ENCODE measurements around the gene ZC3H8.
A peak's percentile ranks its signal among the peaks of the same experiment; 100 is the strongest.
"Not testable (repeated sequence)": the region's sequence is repeated elsewhere in the genome, so short reads cannot be mapped to it uniquely, and the experiment has no call there.

The ZC3H8 gene

DNA sequence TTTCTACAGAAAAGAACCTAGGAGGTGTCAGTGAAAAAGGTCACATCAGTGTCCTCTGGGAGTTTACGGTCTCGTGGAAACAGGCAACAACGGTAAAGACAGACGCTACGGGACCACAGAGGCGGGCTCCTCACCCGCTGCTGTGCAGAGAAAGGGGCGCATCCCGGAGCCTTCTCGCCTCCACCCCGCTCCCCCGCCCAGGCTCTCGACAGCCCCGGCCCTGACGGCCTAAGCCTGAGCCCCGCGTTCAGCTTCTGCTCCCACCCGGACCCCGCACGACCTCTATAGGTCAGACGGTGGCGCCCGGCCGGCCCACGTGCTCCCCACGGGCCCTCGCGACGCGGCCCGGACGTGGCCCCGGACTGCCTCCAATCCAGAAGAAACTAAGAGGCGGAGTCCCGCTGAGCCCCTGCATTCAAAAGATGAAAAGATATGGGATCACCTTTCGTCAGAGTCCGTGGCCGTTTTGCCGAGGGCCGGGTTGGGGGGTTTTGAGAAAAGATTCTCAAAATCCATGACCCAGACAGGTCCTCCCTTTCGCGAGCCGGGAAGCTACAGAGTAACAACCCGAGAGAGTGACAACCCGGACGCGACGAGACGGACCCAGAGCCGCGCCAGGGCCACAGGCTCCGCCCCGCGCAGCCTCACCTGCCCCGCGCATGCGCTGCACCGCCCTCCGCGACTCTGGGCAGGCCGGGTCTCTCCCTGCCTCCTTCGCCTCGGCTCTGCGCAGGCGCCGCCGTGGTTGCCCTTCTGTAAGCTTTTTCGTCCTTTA is at the start of gene ZC3H8:
Gene ZC3H8 (minus strand): TSS at position 577 of the 775 bp plus-strand sequence. CDS start 61 bp downstream, at position 516.
- H3K4me1 ChIP-seq = peaks cover 18% of the 10 kb centered on the region
- H3K36me3 ChIP-seq (replicated peaks) = peaks cover 5% of the 10 kb centered on the region
- no peaks in the 10 kb centered on the region for H3K27me3 ChIP-seq (ENCODE audit: low read depth)
- H3K9me3 ChIP-seq = no peaks in the 10 kb centered on the region
- peak; percentile 88 to 95 for DNase-seq (ENCODE audit: low spot score in 2 of 2)
- H3K4me3 ChIP-seq = peak within 1 kb of the TSS; percentile 65
- in situ Hi-C loops (cut with MboI; ENCODE audit: low sequenced_read_pairs) = loop anchor here (25.0 kb wide), 1 partner anchor 367 kb away; the partner anchor contains the start of genes ANAPC1 and MERTK

DNA sequence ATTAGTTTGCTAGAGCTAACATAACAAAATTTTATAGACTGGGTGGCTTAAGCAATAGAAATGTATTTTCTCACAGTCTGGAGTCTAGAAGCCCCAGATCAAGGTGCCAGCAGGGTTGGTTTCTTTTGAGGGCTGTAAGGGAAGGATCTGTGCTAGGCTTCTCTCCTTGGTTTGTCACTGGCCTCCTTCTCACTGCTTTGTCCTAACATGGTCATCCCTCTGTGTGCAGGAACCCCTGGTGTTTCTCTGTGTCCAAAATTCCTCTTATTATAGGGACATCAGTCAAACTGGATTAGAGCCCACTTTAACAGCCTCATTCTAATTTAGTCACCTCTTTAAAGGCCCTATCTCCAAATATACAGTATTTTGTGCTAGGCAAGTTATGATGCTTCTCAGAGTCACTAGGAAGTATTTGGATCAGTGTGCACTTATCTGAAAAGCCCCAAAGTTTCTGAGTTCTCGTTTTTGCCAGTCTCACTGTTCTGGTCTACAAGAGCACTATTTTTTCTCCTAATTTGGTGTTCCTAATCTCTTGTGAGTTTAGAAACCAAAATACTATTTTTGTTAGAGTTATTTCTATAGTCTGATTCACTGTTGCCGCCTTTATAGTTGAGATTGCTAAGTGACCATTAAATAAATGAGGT is 49.6 kb upstream of the ZC3H8 start:
- no peaks in the 10 kb centered on the region for H3K4me1 ChIP-seq
- DNase-seq (ENCODE audit: low spot score in 2 of 2) = no peak
- in situ Hi-C loops (cut with MboI; ENCODE audit: low sequenced_read_pairs) = no loop called here
- no peak overlapping the region for H3K4me3 ChIP-seq
- H3K9me3 ChIP-seq = no peaks in the 10 kb centered on the region
- H3K36me3 ChIP-seq (replicated peaks) = peaks cover 7% of the 10 kb centered on the region; the same call in 1 of the 2 replicates
- H3K27me3 ChIP-seq (ENCODE audit: low read depth) = no peaks in the 10 kb centered on the region

DNA sequence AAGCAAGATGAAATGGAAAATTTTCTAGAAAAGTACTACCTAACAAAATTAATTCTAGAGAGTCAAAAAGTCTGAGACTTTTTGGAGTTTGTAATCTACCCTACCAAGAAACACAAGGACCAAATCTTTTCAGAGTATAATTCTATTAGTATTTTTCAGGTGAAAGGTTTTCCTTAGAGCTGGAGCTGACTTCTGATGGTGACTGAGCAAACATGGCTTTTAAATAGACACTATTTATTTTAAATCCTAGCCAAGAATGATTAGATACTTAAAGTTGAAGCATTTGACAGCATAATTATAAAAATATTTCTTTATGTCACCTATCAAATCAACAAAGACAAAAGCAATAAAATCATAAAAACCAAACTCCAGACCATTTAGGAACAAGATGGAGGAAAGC is 47.1 kb upstream of the ZC3H8 start:
- peaks cover 7% of the 10 kb centered on the region; the same call in 1 of the 2 replicates for H3K36me3 ChIP-seq (replicated peaks)
- no peaks in the 10 kb centered on the region for H3K9me3 ChIP-seq
- no peaks in the 10 kb centered on the region for H3K4me1 ChIP-seq
- no peaks in the 10 kb centered on the region for H3K27me3 ChIP-seq (ENCODE audit: low read depth)
- DNase-seq (ENCODE audit: low spot score in 2 of 2) = no peak
- H3K4me3 ChIP-seq = no peak overlapping the region
- in situ Hi-C loops (cut with MboI; ENCODE audit: low sequenced_read_pairs) = no loop called here

DNA sequence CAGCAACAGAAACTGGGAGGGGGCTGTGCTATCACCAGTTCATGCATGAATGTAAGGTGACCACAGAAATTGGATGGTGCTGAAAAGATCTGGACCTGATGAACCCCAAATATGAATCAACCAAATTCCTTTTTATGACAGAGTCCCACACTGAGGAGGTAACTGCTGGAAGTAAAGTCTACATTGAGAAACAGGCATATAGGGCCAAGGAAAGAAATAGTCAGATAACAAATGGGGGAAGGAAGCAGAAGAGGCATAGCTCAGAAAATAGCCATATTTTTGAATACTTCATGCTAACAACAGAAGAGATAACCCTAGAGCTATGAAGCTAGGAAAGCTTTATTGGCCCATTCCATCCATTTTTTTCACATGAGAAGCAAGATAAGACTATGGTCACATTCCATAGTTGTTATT is 46.3 kb upstream of the ZC3H8 start:
- Histone ChIP-seq H3K9me3 (no peaks in the 10 kb centered on the region), H3K36me3 (replicated peaks) (peaks cover 7% of the 10 kb centered on the region; the same call in 1 of the 2 replicates), H3K27me3 (ENCODE audit: low read depth) (no peaks in the 10 kb centered on the region), H3K4me3 (no peak overlapping the region), H3K4me1 (no peaks in the 10 kb centered on the region)
- in situ Hi-C loops (cut with MboI; ENCODE audit: low sequenced_read_pairs) = no loop called here
- no peak for DNase-seq (ENCODE audit: low spot score in 2 of 2)

DNA sequence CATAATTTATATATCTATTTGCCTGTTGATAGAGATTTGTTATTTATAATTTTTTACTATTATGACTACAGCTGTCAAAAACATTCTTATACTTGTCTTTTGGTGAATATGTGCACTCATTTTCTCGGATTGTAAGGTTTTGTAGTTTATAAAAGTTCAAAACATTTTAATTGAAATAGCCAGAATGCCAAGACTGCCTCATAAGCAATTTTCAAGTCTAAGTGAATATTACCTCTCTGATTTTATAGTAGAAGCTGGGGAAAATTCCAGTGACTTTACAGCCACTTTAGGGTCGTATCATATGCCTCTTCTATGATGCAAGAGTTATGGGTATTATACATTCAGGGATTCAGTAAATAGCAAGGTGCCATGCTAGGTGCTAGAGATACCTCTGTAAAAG is 41.6 kb upstream of the ZC3H8 start:
- in situ Hi-C loops (cut with MboI; ENCODE audit: low sequenced_read_pairs) = no loop called here
- Histone ChIP-seq H3K4me1 (no peaks in the 10 kb centered on the region), H3K9me3 (no peaks in the 10 kb centered on the region), H3K36me3 (replicated peaks) (no peaks in the 10 kb centered on the region), H3K27me3 (ENCODE audit: low read depth) (no peaks in the 10 kb centered on the region), H3K4me3 (no peak overlapping the region)
- no peak for DNase-seq (ENCODE audit: low spot score in 2 of 2)

DNA sequence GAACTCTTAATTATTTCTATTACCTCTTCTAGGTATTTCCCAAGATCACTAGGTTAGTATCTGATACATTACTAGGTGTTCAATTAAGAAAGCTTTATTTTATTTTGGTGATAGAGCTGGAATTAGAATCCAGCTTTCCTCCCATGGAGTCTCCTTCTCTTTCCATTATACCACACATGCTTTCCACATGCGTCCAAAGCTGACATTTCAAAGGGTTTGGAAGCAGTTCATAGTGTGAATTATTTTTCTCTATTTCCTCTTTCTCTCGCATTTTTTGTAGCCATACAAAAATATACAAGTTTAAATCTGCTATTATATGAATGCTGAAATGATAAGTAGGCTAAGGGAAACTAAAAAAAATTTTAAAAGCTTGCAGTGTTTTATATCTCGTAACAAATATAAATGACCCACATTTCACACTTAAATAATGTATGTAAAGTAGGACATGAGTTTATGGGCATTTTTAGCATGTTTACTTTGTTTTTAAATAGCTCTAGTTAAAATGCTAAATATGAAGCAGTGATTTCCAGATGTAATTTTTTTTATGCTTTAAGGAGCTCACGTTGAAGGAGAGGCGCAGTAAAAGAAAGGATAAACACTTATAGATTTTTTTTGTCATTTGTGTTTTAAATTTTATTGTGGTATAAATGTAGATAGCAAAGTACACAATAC is 40.7 kb upstream of the ZC3H8 start:
- no peaks in the 10 kb centered on the region for H3K36me3 ChIP-seq (replicated peaks)
- H3K9me3 ChIP-seq = no peaks in the 10 kb centered on the region
- no peak overlapping the region for H3K4me3 ChIP-seq
- in situ Hi-C loops (cut with MboI; ENCODE audit: low sequenced_read_pairs) = no loop called here
- DNase-seq (ENCODE audit: low spot score in 2 of 2) = no peak
- no peaks in the 10 kb centered on the region for H3K4me1 ChIP-seq
- no peaks in the 10 kb centered on the region for H3K27me3 ChIP-seq (ENCODE audit: low read depth)

DNA sequence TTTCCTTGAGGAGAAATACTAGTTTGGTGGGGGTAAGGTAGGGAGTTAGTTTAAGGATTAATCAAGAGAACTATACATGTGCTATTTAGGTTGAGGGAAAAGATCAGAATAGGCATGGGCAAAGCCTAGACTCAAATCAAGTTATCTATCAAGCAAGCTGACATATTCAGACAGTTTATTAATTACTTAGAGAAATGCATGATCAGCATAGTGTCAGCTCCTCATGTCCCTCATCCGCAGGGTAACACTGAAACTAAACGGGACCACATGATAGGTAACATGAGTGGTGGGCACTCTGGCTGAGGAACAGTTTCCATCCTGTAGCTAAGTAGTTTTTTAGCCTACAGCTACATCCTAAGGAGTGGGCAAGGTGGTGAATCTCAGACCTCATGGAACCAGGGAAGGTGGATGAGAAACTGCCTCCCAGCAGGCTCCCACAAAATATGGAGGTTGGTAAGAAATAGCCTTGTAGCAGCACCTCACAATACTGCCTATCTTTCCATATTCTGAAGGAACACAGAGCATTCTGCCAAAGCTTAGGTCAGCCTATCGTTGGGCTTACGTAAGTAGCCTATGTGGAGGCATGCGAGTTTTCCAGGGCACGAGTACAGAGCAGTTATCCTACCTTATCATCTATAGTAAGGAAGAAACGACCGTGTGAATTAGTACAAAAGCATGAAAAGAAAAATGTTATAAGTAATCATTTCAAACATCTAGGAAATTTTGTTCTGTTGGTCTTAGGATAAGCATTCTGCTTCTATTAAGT is 39.0 kb upstream of the ZC3H8 start:
- Histone ChIP-seq H3K4me1 (no peaks in the 10 kb centered on the region), H3K27me3 (ENCODE audit: low read depth) (no peaks in the 10 kb centered on the region), H3K9me3 (no peaks in the 10 kb centered on the region), H3K36me3 (replicated peaks) (no peaks in the 10 kb centered on the region), H3K4me3 (no peak overlapping the region)
- no peak for DNase-seq (ENCODE audit: low spot score in 2 of 2)
- in situ Hi-C loops (cut with MboI; ENCODE audit: low sequenced_read_pairs) = no loop called here

DNA sequence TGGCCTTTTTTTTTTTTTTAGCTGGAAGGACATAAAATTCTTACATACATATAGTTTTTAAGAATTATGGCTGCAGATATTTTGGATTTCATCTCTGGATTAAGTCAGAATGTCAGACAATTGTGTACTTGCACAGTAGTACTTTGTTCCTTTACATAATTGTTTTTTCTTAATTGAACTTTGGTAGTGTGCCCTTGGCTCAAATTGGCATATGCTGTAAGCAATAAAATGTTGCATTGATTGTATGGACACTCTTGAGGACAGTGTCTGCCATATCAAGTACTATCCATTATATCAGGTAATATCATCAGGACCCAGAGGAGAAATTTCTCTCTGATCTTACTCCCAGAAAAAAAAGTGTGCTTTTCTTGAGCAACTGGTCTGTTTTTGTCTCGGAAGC is 35.8 kb upstream of the ZC3H8 start:
- in situ Hi-C loops (cut with MboI; ENCODE audit: low sequenced_read_pairs) = no loop called here
- H3K36me3 ChIP-seq (replicated peaks) = no peaks in the 10 kb centered on the region

DNA sequence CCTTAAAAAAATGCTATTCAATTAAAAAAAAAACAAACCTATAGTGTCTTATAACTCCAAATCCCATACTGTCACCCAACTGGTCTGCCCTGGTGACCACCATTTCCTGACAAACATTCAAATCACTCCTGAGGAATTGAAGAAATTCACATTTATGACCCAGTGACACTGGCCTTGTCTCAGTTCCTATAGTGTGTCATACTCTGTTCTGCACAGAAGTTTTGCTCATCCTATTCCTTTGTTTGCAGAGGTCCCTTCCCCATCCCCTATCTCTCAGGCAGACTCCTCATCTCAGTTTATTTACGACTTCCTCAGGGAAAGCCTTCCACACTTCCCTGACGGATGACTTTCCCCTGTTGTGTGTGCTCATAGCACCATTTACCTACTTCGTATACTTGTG is 35.2 kb upstream of the ZC3H8 start:
- in situ Hi-C loops (cut with MboI; ENCODE audit: low sequenced_read_pairs) = no loop called here
- H3K27me3 ChIP-seq (ENCODE audit: low read depth) = no peaks in the 10 kb centered on the region
- no peak for DNase-seq (ENCODE audit: low spot score in 2 of 2)

More for the DNA sequence above, 35.8 kb upstream of the ZC3H8 start:
- DNase-seq (ENCODE audit: low spot score in 2 of 2) = no peak
- Histone ChIP-seq H3K4me3 (no peak overlapping the region), H3K4me1 (no peaks in the 10 kb centered on the region), H3K9me3 (no peaks in the 10 kb centered on the region), H3K27me3 (ENCODE audit: low read depth) (no peaks in the 10 kb centered on the region)

DNA sequence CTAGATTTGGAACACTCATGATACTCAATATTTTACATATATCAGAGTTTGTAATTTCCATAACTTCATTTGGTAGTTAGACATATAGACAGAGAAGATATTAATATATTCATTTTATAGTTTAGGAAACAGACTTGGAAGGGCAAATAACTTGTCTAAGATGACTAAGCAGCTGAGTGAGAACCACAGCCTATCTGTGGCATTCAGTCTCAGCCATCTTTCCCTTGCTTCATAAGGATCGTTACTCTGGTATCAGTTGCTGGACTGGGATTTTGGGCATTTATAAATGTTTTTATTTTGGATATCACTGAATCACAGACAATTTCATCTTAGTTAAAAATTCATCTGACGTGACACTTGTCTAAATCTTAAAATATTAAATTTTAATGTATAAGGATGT is 28.7 kb upstream of the ZC3H8 start:
- in situ Hi-C loops (cut with MboI; ENCODE audit: low sequenced_read_pairs); H3K36me3 ChIP-seq (replicated peaks): not testable (repeated sequence)

More for the DNA sequence above, 35.2 kb upstream of the ZC3H8 start:
- Histone ChIP-seq H3K36me3 (replicated peaks) (no peaks in the 10 kb centered on the region), H3K4me1 (no peaks in the 10 kb centered on the region), H3K9me3 (no peaks in the 10 kb centered on the region), H3K4me3 (no peak overlapping the region)

DNA sequence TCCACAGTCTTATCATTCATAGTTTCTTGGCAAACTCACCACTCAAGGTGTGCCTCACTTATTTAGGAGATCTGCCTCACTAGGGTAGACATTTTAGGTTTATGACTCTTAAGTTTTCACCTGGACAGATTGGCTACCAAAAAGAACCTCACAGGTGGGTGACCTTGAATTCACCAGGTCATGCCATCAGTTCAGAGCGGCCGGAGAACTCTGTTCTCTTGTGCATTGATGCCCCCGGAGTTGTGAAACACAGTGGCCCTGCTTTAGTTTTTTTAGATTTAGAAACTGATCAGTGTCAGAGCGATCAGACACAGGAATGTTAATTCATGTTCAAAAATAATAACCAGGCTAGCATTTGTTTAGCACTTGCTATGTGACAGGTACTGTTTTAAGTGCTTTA is 27.2 kb upstream of the ZC3H8 start:
- H3K36me3 ChIP-seq (replicated peaks); DNase-seq (ENCODE audit: low spot score in 2 of 2); H3K27me3 ChIP-seq (ENCODE audit: low read depth); H3K4me3 ChIP-seq; in situ Hi-C loops (cut with MboI; ENCODE audit: low sequenced_read_pairs); H3K4me1 ChIP-seq; H3K9me3 ChIP-seq: not testable (repeated sequence)

More for the DNA sequence above, 28.7 kb upstream of the ZC3H8 start:
- DNase-seq (ENCODE audit: low spot score in 2 of 2); H3K27me3 ChIP-seq (ENCODE audit: low read depth); H3K4me3 ChIP-seq; H3K4me1 ChIP-seq; H3K9me3 ChIP-seq: not testable (repeated sequence)

DNA sequence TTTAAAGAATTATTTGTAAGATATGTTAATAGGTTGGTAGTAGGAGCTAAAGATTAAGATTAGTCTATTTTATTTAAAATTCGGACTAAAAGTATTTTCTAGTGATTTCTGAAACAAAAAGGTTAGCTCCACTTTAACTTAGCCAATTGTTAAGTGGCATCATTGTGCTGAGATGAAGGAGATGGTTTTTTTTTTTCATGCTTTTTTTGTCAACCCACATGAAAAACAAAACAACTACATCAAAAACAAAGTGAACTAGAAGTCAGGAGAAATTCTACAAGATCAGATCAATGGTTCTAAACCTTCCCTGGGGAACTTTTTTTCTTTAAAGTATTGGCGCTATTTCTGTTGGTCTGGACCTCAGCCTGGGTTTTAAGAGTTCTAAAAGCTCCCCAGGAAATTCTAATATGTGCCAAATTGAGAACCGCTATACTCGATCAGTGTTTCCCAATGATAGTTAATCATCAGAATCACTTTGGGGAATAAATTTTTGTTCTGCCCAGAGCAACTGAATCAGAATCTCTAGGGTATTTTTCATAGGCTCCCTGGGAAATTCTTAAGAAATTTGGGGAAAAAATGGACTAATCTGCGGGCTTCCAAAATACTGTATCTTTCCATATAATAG is 22.9 kb upstream of the ZC3H8 start:
- in situ Hi-C loops (cut with MboI; ENCODE audit: low sequenced_read_pairs) = no loop called here

DNA sequence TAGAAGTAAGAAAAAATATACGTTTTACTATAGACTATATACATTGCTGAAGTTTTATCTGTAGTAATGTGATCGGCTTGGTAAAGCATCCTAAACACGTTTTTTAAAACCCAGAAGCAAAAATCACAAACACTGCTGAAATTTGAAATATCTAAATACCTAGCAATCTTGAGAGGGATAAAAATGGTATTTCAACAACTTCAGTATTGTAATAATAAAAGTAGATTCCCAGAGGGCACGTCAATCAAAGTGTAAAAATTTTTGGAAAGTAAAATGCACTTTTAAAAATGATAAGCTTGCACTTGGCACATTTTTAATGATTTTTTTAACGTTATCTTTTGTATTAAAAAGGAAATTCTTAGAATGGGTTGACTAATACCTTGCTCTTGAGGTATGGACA is 22.1 kb upstream of the ZC3H8 start:
- H3K27me3 ChIP-seq (ENCODE audit: low read depth) = no peaks in the 10 kb centered on the region
- in situ Hi-C loops (cut with MboI; ENCODE audit: low sequenced_read_pairs) = no loop called here
- DNase-seq (ENCODE audit: low spot score in 2 of 2) = no peak
- H3K9me3 ChIP-seq = no peaks in the 10 kb centered on the region
- peak overlapping the region; percentile 97 for H3K4me3 ChIP-seq
- peaks cover 15% of the 10 kb centered on the region for H3K4me1 ChIP-seq
- no peaks in the 10 kb centered on the region for H3K36me3 ChIP-seq (replicated peaks)

More for the DNA sequence above, 22.9 kb upstream of the ZC3H8 start:
- Histone ChIP-seq H3K4me1 (peaks cover 12% of the 10 kb centered on the region), H3K27me3 (ENCODE audit: low read depth) (no peaks in the 10 kb centered on the region), H3K4me3 (no peak overlapping the region), H3K36me3 (replicated peaks) (no peaks in the 10 kb centered on the region), H3K9me3 (no peaks in the 10 kb centered on the region)
- no peak for DNase-seq (ENCODE audit: low spot score in 2 of 2)
